ENCODE results near the gene SLC38A1. TPM values are rescaled to one million over a fixed set of nuclear protein-coding genes. Genes with fewer than 3 reads are reported as not detected.

Gene SLC38A1
- total RNA-seq, 1 experiment from 2014 or later, result 155 TPM

DNA sequence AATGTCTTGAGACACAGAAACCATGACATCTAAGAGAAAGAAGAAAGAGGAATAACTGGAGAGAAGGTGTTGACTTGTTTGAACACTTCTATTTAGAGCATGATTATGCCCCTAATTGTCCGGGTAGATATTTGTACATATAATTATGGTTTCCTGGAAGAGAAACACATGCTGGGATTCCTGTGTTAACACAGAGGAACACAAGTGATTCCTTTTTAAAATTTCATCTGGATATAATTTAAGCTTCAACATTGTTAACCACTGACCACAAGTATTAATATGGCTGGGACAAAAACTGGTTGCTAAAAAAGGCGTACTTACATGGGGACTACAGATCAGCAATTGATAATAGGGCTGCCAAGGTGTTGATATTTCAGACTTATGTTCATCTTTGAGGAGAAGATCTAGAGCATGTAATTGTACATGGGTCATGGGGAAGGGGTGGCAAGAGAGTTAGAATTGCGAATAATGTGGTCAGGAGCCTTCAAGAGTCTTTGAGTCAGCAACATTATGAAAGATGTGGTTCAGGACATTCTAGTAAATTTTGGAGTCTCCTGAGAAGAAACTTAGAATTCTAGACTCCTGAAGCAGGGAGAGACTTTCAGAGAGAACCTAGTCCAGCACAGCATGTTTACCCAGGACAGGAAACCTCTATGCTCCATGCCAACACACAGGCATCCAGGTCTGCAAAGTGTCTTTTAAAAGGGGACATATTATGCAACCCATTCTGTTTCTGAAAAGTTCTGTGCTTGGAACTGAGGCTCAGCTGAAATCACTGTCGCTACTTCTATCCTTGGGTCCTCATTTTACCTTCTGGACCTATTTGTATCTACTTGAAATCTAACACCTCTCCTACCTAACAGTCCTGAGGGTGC is 56.5 kb downstream of the SLC38A1 start:
- CTCF ChIA-PET, result no interaction called here
- H3K79me2 ChIP-seq (ENCODE audit: insufficient read depth, low read length), result peaks cover 58% of the 10 kb centered on the region
- no peaks in the 10 kb centered on the region for H3K27me3 ChIP-seq (ENCODE audit: insufficient read depth, low read length)
- POLR2A ChIA-PET, result no interaction called here
- ATAC-seq (no peak), DNase-seq (ENCODE audit: low read depth, low spot score) (no peak)
- H2AFZ ChIP-seq (ENCODE audit: low read depth, low read length, poor library complexity, severe bottlenecking), result no peak overlapping the region
- no peaks in the 10 kb centered on the region for H3K9me3 ChIP-seq (ENCODE audit: control insufficient read depth in 1 of 2, insufficient read depth in 1 of 2, low read depth in 1 of 2, low read length in 2 of 2)
- no peaks in the 10 kb centered on the region; a peak in 1 of 4 replicates for H3K4me1 ChIP-seq (ENCODE audit: control insufficient read depth in 1 of 2, insufficient read depth in 2 of 2, low read length in 2 of 2)
- no peak overlapping the region for H3K4me3 ChIP-seq (replicated peaks in 1 of 2; ENCODE audit: low read depth in 1 of 2, low read length in 2 of 2)
- H4K20me1 ChIP-seq (ENCODE audit: insufficient read depth), result no peaks in the 10 kb centered on the region
- H3K27ac ChIP-seq (ENCODE audit: low read depth, low read length), result no peak overlapping the region
- RAD21 ChIA-PET (ENCODE audit: low non-redundant PET in 1 of 2, low total read pairs in 2 of 2, uncharacterized antibody in 2 of 2, unreplicated experiment in 2 of 2), result no interaction called here
- no peak overlapping the region for H3K4me2 ChIP-seq (ENCODE audit: low read length)
- intact Hi-C loops (cut with micrococcal nuclease), result no loop called here
- H3K9ac ChIP-seq (ENCODE audit: low read length), result no peak overlapping the region
- no peaks in the 10 kb centered on the region for H3K9me2 ChIP-seq (ENCODE audit: insufficient read depth)
- H3K36me3 ChIP-seq (ENCODE audit: control insufficient read depth in 1 of 2, insufficient read depth in 2 of 2, low read length in 2 of 2), result peaks cover 5 to 22% of the 10 kb centered on the region in 2 experiments; a peak in 3 of 4 replicates
- BruUV-seq (replicated peaks), result no TSS peak
- TF ChIP-seq, protein P1, sequence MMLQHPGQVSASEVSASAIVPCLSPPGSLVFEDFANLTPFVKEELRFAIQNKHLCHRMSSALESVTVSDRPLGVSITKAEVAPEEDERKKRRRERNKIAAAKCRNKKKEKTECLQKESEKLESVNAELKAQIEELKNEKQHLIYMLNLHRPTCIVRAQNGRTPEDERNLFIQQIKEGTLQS (IDR thresholded peaks at IDR 0.05), result no peak
- TF ChIP-seq TCF7L2 (IDR thresholded peaks at IDR 0.05; ENCODE audit: borderline replicate concordance, extremely low read depth, insufficient read depth, insufficient read length), result no peak
- no peak for TF ChIP-seq JUND (IDR thresholded peaks at IDR 0.05)
- no peak for TF ChIP-seq ELF1 (IDR thresholded peaks at IDR 0.05; ENCODE audit: borderline replicate concordance, low read depth)
- no peak for TF ChIP-seq POLR2A (IDR thresholded peaks at IDR 0.05; ENCODE audit: borderline replicate concordance, extremely low read depth, insufficient read depth, insufficient read length)
- no peak for TF ChIP-seq RAD21 (IDR thresholded peaks at IDR 0.05; ENCODE audit: low read depth)
- TF ChIP-seq FOSL1 (IDR thresholded peaks at IDR 0.05; ENCODE audit: low read depth), result no peak
- no peak for TF ChIP-seq YY1 (IDR thresholded peaks at IDR 0.05; ENCODE audit: extremely low read depth, insufficient replicate concordance, low read depth, low read length)
- TF ChIP-seq, protein P2, sequence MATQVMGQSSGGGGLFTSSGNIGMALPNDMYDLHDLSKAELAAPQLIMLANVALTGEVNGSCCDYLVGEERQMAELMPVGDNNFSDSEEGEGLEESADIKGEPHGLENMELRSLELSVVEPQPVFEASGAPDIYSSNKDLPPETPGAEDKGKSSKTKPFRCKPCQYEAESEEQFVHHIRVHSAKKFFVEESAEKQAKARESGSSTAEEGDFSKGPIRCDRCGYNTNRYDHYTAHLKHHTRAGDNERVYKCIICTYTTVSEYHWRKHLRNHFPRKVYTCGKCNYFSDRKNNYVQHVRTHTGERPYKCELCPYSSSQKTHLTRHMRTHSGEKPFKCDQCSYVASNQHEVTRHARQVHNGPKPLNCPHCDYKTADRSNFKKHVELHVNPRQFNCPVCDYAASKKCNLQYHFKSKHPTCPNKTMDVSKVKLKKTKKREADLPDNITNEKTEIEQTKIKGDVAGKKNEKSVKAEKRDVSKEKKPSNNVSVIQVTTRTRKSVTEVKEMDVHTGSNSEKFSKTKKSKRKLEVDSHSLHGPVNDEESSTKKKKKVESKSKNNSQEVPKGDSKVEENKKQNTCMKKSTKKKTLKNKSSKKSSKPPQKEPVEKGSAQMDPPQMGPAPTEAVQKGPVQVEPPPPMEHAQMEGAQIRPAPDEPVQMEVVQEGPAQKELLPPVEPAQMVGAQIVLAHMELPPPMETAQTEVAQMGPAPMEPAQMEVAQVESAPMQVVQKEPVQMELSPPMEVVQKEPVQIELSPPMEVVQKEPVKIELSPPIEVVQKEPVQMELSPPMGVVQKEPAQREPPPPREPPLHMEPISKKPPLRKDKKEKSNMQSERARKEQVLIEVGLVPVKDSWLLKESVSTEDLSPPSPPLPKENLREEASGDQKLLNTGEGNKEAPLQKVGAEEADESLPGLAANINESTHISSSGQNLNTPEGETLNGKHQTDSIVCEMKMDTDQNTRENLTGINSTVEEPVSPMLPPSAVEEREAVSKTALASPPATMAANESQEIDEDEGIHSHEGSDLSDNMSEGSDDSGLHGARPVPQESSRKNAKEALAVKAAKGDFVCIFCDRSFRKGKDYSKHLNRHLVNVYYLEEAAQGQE (IDR thresholded peaks at IDR 0.05; ENCODE audit: low read depth), result no peak
- TF ChIP-seq POLR2AphosphoS5 (IDR thresholded peaks at IDR 0.05; ENCODE audit: low read depth, low read length), result no peak
- no peak for TF ChIP-seq ZFX (IDR thresholded peaks at IDR 0.05)
- TF ChIP-seq CBX3 (IDR thresholded peaks at IDR 0.05; ENCODE audit: low read depth), result no peak
- no peak for TF ChIP-seq SIN3A (IDR thresholded peaks at IDR 0.05; ENCODE audit: low read depth)
- TF ChIP-seq, protein P3, sequence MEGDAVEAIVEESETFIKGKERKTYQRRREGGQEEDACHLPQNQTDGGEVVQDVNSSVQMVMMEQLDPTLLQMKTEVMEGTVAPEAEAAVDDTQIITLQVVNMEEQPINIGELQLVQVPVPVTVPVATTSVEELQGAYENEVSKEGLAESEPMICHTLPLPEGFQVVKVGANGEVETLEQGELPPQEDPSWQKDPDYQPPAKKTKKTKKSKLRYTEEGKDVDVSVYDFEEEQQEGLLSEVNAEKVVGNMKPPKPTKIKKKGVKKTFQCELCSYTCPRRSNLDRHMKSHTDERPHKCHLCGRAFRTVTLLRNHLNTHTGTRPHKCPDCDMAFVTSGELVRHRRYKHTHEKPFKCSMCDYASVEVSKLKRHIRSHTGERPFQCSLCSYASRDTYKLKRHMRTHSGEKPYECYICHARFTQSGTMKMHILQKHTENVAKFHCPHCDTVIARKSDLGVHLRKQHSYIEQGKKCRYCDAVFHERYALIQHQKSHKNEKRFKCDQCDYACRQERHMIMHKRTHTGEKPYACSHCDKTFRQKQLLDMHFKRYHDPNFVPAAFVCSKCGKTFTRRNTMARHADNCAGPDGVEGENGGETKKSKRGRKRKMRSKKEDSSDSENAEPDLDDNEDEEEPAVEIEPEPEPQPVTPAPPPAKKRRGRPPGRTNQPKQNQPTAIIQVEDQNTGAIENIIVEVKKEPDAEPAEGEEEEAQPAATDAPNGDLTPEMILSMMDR (IDR thresholded peaks at IDR 0.05 in 2 of 3, conservative IDR thresholded peaks at IDR 0.05 in 1 of 3; ENCODE audit: borderline replicate concordance in 1 of 3, insufficient read depth in 1 of 3, low read depth in 2 of 3, low read length in 2 of 3), result no peak
- no peak for TF ChIP-seq SRF (IDR thresholded peaks at IDR 0.05; ENCODE audit: low read depth)
- no peak for TF ChIP-seq ZNF274 (IDR thresholded peaks at IDR 0.05; ENCODE audit: low read depth, low read length)
- TF ChIP-seq, protein P4, sequence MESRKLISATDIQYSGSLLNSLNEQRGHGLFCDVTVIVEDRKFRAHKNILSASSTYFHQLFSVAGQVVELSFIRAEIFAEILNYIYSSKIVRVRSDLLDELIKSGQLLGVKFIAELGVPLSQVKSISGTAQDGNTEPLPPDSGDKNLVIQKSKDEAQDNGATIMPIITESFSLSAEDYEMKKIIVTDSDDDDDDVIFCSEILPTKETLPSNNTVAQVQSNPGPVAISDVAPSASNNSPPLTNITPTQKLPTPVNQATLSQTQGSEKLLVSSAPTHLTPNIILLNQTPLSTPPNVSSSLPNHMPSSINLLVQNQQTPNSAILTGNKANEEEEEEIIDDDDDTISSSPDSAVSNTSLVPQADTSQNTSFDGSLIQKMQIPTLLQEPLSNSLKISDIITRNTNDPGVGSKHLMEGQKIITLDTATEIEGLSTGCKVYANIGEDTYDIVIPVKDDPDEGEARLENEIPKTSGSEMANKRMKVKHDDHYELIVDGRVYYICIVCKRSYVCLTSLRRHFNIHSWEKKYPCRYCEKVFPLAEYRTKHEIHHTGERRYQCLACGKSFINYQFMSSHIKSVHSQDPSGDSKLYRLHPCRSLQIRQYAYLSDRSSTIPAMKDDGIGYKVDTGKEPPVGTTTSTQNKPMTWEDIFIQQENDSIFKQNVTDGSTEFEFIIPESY (IDR thresholded peaks at IDR 0.05; ENCODE audit: extremely low read depth, insufficient replicate concordance, low read length), result no peak
- TF ChIP-seq SP1 (IDR thresholded peaks at IDR 0.05; ENCODE audit: low read depth), result no peak
- no peak for TF ChIP-seq EZH2phosphoT487 (IDR thresholded peaks at IDR 0.05; ENCODE audit: borderline replicate concordance)

Measured in HCT116 (cell line).